ENCODE results near the gene DAPL1.

DNA sequence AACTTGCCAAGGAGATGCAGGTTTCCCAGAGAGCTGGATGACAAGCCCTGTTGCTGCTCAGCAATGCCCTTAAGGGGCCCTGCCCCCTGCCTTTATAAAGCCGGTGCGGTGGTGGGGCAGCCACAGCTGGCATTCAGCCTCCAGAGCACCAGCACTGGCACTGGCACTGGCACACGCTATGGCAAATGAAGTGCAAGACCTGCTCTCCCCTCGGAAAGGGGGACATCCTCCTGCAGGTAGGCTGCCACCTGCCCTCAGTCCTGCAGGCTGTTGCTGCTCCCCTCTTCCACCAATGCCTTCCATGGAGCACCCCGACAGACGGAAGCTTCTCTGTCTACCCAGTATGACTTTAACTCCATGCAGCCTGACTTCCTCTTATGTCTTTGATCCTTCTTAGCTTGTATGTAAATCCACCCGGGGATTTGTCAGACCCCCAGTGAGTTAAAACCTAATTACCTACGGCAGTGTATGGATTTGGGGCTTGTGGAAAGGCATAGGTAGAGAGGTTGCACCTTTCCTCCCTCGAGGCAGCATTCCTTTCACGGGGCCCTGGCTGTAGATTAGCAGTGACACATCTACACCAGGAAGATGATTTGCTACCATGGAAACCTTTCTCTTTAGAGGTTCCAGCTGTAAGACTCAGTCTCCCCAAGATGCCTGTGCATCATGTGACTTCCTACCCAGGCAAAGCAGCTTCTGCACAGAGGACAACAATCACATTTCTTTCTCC lies at the start of gene DAPL1:
- TF ChIP-seq RAD21 (IDR thresholded peaks at IDR 0.05; ENCODE audit: low read depth): no peak
- TF ChIP-seq TEAD4 (IDR thresholded peaks at IDR 0.05): peak; percentile 48
- TF ChIP-seq, protein P1, sequence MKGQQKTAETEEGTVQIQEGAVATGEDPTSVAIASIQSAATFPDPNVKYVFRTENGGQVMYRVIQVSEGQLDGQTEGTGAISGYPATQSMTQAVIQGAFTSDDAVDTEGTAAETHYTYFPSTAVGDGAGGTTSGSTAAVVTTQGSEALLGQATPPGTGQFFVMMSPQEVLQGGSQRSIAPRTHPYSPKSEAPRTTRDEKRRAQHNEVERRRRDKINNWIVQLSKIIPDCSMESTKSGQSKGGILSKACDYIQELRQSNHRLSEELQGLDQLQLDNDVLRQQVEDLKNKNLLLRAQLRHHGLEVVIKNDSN (IDR thresholded peaks at IDR 0.05): no peak
- no peak for TF ChIP-seq EP300 (IDR thresholded peaks at IDR 0.05; ENCODE audit: borderline replicate concordance)
- TF ChIP-seq, protein P2, sequence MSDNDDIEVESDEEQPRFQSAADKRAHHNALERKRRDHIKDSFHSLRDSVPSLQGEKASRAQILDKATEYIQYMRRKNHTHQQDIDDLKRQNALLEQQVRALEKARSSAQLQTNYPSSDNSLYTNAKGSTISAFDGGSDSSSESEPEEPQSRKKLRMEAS (IDR thresholded peaks at IDR 0.05): peak; percentile 36; the same call in 1 of the 2 replicates

Measured in Ishikawa (cell line).